ENCODE results near the gene ATP5MK.
"Not testable (repeated sequence)": the region's sequence is repeated elsewhere in the genome, so short reads cannot be mapped to it uniquely, and the experiment has no call there.

Gene ATP5MK

GRCh38 chr10:103396789-103397087, 463 bp upstream of the ATP5MK start:
- no peak for DNase-seq (ENCODE audit: low read depth)

GRCh38 chr10:103395754-103396066, 565 bp downstream of the ATP5MK start:
- DNase-seq (ENCODE audit: low read depth): peak; percentile 23

GRCh38 chr10:103394180-103394579, 2.1 kb downstream of the ATP5MK start:
- DNase-seq (ENCODE audit: low read depth): no peak

- DNase-seq (ENCODE audit: low read depth): no peak
Measured at GRCh38 chr10:103382769-103383168, 13.5 kb downstream of the ATP5MK start.

GRCh38 chr10:103374263-103374662, 22.0 kb downstream of the ATP5MK start:
- no peak for DNase-seq (ENCODE audit: low read depth)

GRCh38 chr10:103373544-103373943, 22.7 kb downstream of the ATP5MK start:
- DNase-seq (ENCODE audit: low read depth): no peak

GRCh38 chr10:103367782-103368518, 28.3 kb downstream of the ATP5MK start, which contains the start of gene TAF5:
TSS of gene TAF5 (plus strand) at chr10:103367976. CDS start at chr10:103367990, 14 bp downstream.
- peak; percentile 96 for DNase-seq (ENCODE audit: low read depth)

- no peak for DNase-seq (ENCODE audit: low read depth)
Measured at GRCh38 chr10:103367379-103367781, 28.9 kb downstream of the ATP5MK start.

- peak; percentile 2 for DNase-seq (ENCODE audit: low read depth)
Measured at GRCh38 chr10:103360791-103361190, 35.5 kb downstream of the ATP5MK start.

GRCh38 chr10:103359493-103359892, 36.8 kb downstream of the ATP5MK start:
- not testable (repeated sequence) for DNase-seq (ENCODE audit: low read depth)

GRCh38 chr10:103355906-103356599, 40.2 kb downstream of the ATP5MK start:
- DNase-seq (ENCODE audit: low read depth): no peak

- DNase-seq (ENCODE audit: low read depth): not testable (repeated sequence)
Measured at GRCh38 chr10:103354567-103354966, 41.7 kb downstream of the ATP5MK start.

- no peak for DNase-seq (ENCODE audit: low read depth)
Measured at GRCh38 chr10:103353281-103353680, 43.0 kb downstream of the ATP5MK start.

- peak; percentile 83 for DNase-seq (ENCODE audit: low read depth)
Measured at GRCh38 chr10:103350517-103351260, 45.6 kb downstream of the ATP5MK start, which contains the start of gene PCGF6. TSS of gene PCGF6 (minus strand) at chr10:103351140. CDS start at chr10:103351066, 74 bp downstream.

GRCh38 chr10:103350175-103350516, 46.1 kb downstream of the ATP5MK start:
- no peak for DNase-seq (ENCODE audit: low read depth)

All from EH (cell line).